ENCODE data around the gene GATA6. TPM values are rescaled to one million over a fixed set of nuclear protein-coding genes. Genes with fewer than 3 reads are reported as not detected.
A peak's percentile ranks its signal among the peaks of the same experiment; 100 is the strongest.

Gene GATA6
- total RNA-seq (2014; rRNA removed; shearing (Covaris generic)), result 0.31 and 2.6 TPM in 2 replicates

DNA sequence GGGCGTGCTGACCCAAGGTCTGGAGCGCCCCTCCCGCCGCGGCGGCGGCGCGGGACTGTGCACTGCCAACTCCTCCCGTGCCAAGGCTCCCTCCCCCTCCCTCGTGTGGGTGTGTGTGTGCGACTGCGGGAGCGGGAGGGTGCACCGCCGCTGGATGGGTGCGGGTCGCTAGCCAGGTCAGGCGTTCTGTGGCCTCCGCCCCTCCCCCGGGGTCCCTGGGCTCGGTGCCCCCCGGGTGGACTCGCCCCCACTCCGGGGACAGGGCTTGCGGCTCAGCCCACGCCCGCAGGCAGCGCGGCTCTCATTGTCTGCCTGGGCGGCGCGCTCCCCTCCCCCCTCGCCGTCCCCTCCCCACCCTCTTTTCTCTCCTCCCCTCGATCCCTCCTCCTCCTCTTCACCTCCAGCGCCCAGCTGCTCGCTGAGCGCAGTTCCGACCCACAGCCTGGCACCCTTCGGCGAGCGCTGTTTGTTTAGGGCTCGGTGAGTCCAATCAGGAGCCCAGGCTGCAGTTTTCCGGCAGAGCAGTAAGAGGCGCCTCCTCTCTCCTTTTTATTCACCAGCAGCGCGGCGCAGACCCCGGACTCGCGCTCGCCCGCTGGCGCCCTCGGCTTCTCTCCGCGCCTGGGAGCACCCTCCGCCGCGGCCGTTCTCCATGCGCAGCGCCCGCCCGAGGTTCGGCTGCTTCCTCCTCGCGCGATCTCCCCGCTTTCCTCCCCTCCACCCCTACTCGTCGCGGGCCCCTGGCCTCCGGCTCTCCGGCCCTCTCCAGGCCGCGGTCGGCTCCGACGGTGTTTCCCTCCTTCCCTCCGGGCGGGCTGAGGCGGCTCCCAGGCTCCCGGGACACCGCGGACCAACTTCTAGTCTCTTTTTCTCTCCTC lies at the start of gene GATA6:
Gene GATA6 (plus strand): TSS at position 579 of the 878 bp plus-strand sequence. CDS start 1,556 bp downstream, outside the sequence.
- in situ Hi-C loops (cut with HindIII; ENCODE audit: low sequenced_read_pairs), result no loop called here
- peak; percentile 7 for DNase-seq (ENCODE audit: low spot score)

DNA sequence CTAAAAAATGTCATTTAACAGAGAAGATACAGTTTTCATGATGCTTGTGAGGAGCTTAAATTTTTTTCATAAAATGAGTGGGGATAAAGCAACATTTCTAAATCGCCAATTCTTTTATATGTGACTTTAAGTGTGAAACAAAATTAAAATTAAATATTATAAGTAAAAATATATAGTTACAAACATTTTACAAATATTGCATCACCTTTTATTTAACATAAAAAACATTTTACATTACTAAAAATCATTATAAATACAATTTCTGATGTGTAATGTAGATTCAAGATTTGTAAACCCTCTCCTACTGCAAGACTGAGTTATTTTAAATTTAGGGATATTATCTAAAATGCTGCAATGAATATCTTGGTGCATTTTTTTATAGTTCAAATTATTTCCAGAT lies 44.4 kb upstream of the GATA6 start:
- no peak for DNase-seq (ENCODE audit: low spot score)
- in situ Hi-C loops (cut with HindIII; ENCODE audit: low sequenced_read_pairs), result no loop called here

DNA sequence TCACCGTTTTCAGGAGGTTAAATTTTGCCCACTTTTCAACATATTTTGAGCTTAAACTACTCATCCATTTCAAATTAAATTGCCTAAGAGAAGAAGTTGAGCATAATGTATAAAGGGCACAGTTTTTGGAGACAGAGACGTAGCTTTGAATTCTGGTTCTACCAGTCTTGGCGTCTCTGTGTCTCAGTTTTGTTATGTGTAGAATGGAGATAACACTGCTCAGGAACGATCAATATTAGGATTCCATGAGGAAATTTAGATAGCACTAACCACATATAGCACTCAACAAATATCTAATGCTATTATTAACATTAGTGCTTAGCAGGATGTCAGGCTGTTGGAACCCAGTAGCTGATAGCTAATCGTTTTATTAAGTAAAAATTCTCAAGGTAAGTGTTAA lies 40.4 kb upstream of the GATA6 start:
- in situ Hi-C loops (cut with HindIII; ENCODE audit: low sequenced_read_pairs), result no loop called here
- no peak for DNase-seq (ENCODE audit: low spot score)

DNA sequence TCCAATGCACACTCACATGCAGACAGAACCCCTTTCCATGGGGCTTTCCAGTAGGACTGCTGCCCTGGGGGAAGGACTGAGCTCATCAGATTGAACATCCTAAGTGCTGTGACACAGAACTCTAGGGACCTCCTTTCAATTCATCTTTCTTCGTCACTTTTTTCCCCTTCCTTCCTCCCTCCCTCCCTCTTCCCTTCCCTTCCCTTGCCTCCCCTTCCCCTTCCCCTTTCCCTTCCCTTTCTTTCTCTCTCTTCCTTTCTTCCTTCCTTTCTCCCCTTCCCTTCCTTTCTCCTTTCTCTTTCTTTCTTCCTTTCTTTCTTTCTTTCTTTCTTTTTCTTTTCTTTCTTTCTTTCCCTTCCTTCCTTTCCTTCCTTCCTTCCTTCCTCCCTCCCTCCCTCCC lies 39.6 kb upstream of the GATA6 start:
- no peak for DNase-seq (ENCODE audit: low spot score)
- in situ Hi-C loops (cut with HindIII; ENCODE audit: low sequenced_read_pairs), result no loop called here

DNA sequence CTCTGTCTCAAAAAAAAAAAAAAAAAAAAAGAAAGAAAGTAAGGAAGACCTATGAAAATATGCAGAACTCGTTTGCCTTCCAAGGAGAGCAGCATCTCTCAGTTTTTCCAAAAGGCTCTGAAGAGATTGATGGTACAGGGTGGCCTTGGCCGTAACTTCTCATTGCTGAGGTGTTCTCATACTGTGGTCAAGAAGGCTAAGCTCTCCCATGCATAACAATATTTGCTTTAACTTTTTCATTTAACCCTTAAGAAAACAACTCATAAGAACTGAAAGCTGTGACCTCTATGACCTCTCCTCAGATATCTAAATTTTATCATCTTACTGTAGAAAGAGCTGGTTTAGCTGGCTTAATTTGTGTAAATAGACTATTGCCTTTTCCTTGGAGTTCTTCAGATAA lies 37.1 kb upstream of the GATA6 start:
- no peak for DNase-seq (ENCODE audit: low spot score)
- in situ Hi-C loops (cut with HindIII; ENCODE audit: low sequenced_read_pairs), result no loop called here

DNA sequence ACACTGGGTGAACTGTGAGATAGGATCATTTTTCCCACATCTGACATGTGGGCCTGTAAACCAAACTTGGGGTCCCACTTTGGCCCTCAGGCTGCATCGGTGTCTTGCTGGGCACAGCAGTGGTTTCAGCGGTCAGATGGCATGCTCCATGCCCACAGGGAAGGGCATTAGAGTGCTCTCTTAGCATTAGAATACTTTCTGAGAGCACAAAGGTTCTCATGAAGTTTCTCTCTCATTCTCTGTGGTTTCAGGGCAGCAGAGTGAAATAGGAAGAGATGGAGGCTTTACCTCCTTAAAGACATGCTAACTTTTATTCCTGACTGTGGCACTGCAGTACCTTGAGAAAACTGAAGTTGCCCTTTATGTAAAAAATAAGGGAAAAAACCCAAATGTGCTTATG lies 36.6 kb upstream of the GATA6 start:
- no peak for DNase-seq (ENCODE audit: low spot score)
- in situ Hi-C loops (cut with HindIII; ENCODE audit: low sequenced_read_pairs), result no loop called here

DNA sequence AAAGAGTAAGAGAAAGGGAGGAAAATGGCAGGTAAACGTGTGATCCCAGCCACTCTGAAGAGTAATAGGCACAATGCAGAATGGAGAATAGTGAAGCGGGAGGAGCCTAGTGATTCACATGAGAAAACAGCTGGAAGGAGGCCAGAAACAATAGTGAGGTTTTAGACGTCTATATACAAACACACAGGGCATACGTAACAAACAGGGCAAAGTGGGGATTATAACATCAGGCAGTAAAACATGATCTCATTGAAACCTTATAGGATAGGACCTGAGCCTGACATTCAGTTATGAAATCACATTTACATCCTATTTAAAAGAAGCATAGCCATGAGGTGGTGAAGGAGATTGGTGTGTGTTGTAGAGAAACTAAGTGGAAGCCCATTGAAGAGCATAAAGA lies 33.0 kb upstream of the GATA6 start:
- in situ Hi-C loops (cut with HindIII; ENCODE audit: low sequenced_read_pairs), result no loop called here
- DNase-seq (ENCODE audit: low spot score), result no peak

DNA sequence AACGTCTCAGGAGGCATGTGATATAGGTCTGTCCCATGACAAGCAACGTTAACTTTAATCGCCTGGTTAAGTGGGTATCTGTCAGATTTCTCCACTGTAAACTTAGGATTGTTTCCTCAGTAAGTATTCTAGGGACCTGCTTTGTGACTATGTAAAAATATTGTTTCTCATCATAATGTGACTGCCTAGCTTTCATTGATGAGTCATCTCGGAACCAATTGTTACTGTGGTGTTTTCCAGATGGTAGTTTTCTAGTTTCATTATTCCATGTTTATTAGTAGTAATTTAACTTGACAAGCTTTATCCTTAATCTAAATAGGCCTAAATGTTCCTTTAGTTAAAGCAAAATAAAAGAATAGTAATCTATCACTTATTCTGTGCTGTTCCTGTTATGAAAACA lies 28.2 kb upstream of the GATA6 start:
- DNase-seq (ENCODE audit: low spot score), result no peak
- in situ Hi-C loops (cut with HindIII; ENCODE audit: low sequenced_read_pairs), result no loop called here

DNA sequence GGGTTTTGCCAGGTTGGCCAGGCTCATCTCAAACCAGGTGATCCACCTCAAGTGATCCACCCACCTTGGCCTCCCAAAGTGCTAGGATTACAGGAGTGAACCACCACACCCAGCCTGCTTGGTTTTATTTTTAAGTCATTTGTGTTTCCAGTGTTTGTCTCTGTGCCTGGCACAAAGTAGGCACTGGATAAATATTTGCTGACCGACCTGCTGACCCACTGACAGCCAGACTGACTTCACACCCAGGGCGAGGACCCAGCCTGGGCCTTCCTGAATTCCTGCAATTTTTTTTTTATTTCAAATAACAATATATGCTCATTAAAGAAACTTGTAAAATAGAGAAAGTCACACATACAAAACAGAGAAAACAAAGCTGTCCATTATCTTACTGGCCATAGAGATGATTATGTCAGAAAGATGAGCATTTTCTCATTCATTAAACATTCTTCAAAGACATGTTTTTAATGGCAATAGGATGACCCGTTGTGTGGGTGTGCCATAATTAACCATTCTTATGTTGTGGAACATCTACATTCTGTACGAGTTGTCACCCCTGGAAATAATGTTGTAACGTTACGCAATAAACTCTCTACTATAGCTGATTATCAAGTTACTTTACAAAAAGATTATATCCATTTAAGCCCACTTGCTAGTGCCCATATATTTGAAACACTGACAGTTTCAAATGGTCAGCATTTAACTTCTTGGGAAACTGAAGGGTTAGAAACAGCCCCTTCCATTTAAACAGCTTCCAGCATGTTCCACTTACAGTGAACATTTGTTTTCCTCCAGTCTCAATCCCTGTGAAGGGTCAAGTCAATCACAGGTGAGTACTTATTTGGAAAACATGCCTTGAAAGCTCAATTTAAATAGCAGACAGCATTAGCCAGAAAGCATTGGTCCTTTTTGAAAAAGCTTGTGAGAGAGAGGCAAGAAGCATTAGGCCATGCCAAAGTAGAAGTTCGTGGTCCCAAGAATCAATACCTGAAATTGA lies 25.7 kb upstream of the GATA6 start:
- in situ Hi-C loops (cut with HindIII; ENCODE audit: low sequenced_read_pairs), result no loop called here
- no peak for DNase-seq (ENCODE audit: low spot score)

DNA sequence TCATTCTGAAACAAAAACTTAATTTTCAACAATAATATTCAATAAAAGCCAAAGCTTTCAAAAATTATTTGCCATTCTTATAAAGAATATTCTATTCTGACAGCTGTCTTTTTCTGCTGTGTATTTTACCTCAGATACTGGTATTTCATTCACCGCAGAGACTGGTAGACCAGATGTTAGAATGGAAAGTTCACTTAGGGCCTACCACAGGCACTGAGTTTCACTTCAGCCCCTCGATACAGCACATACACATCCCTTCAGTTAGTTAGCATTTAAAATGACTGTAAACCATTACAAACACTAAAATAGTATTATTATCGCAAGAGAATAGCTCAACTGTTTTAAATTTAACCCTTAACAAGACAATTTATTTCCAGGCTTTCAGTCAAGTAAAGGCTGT lies 24.2 kb upstream of the GATA6 start:
- in situ Hi-C loops (cut with HindIII; ENCODE audit: low sequenced_read_pairs), result no loop called here
- DNase-seq (ENCODE audit: low spot score), result no peak

DNA sequence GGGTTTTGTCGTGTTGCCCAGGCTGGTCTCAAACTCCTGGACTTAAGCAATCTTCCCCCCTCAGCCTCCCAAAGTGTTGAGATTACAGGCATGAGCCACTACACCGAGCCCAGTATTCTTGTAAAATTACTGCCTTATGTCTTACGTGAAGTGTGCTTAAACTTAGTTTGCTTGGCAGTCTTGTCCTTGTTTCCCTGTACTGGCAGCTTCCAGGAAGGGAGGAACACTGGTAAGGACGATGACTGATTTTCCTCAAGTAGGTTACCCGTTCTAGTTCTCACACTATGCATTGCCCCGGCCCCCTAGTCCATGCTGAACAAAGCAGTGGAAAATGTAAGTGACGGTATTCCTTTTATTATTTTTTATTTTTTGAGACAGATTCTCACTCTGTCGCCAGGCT lies 19.7 kb upstream of the GATA6 start:
- in situ Hi-C loops (cut with HindIII; ENCODE audit: low sequenced_read_pairs), result no loop called here

DNA sequence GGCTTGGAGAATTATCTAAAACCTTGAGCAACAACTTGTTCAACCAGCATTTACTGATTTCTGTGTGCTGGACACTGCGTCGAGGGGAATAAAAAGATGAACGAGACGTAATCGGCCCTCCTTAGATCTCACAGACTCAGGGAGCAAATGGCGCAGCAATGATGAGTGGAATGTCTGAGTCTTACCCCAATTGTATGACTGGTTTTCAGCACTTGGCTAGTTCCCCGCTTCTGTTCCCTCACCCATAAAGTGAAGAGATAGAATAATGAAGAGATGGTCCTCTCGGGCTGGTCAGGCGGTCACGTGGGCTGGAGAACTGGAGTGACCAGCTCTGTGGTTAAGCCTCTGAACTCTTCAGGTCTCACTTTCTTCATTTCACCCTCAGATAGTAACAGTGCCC lies 17.3 kb upstream of the GATA6 start:
- DNase-seq (ENCODE audit: low spot score), result no peak

More for the DNA sequence above, 19.7 kb upstream of the GATA6 start:
- DNase-seq (ENCODE audit: low spot score), result no peak

DNA sequence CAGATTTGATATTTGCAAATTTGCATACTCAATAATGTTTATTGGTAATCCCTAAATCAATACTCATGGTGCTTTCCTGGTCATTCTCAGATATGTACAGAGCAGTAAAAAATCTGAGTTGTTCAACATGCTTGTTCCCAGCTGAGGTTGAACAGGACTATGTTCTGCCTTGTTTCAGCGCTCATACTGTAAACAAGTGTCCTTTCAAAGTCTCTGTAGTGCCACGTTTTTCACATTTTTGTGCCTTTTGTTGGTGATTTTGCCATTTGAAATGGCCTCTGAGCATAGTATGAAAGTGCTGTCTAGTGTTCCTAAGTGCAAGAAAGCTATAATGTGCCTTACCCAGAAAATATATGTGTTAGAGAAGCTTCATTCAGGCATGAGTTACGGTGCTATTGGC lies 16.0 kb upstream of the GATA6 start:
- no peak for DNase-seq (ENCODE audit: low spot score)
- in situ Hi-C loops (cut with HindIII; ENCODE audit: low sequenced_read_pairs), result no loop called here

More for the DNA sequence above, 17.3 kb upstream of the GATA6 start:
- in situ Hi-C loops (cut with HindIII; ENCODE audit: low sequenced_read_pairs), result no loop called here

DNA sequence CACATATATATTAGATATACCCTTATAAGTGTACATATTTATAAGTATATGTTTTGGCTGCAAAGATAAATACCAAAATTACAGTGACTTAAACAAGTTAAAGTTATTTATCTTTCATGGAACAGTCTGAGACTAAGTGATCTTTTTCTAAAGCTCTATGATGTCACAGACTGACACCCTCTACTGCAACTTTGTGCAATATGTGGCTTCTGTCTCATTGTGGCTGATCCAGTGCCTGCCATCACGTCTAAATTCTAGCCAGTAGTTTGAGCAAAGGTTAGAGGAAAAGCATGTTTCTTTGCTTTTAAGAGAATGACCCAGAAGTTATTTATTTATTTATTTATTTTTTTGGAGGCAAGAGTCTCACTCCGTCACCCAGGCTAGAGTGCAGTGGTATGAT lies 13.8 kb upstream of the GATA6 start:
- no peak for DNase-seq (ENCODE audit: low spot score)
- in situ Hi-C loops (cut with HindIII; ENCODE audit: low sequenced_read_pairs), result no loop called here

DNA sequence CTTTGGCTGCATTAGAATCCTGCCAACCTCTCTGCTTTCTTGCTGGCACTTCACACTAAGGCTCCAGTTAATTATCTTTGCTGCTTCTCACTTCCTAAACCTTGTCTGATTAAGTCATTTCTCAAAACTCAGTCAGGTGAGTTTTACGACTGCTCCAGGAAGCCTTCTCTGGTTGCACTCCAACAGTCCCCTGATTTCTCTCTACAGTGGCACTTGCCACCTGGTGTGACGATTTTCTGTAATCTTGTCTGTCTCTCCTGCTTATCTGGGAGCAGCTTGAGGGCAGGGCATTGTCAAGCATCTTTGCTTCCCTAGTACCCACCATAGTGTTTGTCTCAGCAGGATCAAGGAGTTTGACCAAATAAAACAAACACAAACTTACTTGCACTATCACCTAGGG lies 10.4 kb upstream of the GATA6 start:
- in situ Hi-C loops (cut with HindIII; ENCODE audit: low sequenced_read_pairs), result no loop called here

DNA sequence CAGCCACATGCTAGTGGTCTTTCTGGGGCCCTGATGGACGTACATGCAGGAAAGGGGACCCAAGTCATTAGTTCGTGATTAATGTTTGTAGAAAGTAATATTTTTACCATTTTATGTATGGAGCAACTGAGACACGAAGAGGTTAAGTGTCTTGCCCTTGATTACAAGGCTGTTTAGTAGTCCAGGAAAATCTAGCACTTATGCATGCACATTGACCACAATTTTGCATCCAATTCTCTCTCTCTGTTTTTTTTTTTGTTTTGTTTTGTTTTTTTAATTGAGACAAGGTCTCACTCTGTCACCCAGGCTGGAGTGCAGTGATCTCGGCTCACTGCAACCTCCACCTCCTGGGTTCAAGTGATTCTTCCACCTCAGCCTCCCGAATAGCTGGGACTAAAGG lies 8.3 kb upstream of the GATA6 start:
- DNase-seq (ENCODE audit: low spot score), result no peak
- in situ Hi-C loops (cut with HindIII; ENCODE audit: low sequenced_read_pairs), result no loop called here

More for the DNA sequence above, 10.4 kb upstream of the GATA6 start:
- no peak for DNase-seq (ENCODE audit: low spot score)

DNA sequence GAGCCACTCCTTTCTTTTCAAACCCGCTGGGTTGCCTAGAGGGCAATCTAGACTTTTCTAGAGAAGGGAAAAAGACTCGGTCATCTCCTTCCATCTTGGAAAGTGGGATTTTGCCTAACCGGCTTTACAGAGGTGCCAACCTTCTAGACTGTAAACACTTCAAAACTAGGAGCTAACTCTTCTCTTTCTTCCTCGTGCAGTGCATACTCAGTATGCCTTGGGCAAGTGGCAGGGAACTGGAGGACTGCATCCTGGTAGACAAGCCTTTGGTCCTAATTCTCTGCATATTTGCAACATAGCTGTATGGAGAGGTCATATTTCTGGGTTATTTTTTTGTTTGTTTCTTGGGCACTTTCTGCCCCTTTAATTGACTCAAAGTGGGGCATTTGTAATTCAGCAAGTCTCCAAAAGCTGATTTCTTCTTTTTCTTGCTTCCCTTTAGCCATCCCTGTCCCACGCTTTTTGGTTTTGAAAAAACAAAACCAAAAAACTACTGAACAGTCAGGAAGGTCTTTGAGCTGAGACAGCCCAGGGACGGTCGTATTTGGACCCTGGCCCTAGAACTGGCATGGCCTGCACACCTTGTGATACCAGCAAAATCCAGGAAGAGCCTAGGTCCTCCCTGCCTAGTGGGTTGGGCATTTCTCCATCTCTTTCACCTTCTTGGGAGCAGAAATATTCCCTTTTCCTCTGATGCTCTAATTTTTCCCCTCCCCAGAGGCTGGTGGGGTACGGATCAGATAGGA lies 5.8 kb upstream of the GATA6 start:
- DNase-seq (ENCODE audit: low spot score), result no peak
- in situ Hi-C loops (cut with HindIII; ENCODE audit: low sequenced_read_pairs), result no loop called here

DNA sequence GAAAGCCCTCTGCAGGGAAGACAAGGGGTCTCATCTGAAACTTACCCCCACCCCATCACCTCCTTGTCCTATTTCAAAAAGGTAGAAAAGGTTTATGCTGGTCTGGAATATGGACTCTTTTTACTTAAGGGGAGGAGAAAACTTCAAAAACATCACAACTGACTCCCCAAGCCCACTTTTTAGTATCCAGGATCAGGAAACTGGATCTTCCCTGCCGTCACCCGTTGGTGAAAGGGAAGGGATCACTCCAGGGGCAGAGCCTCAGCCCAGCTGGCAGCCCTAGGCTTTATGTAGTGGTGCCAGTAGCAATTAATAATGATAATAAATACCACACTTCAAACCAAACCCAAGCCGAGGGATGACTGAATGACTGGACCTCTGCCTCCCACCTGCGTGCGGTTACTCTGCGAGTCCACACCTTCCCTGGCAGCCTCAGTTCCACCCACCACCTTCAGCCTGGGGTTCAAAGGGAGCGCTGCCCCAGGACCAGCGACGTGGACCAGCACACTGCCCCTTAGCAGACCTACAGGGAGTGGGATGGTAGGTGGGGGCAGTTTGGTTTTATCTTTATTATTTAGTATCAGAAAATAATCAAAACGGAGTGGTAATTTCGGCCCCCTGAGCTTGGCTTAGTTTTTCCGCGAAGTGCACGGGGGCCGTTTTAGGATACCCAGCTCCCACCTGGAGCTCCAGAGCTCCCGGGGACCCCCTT lies 4.9 kb upstream of the GATA6 start:
- in situ Hi-C loops (cut with HindIII; ENCODE audit: low sequenced_read_pairs), result no loop called here
- DNase-seq (ENCODE audit: low spot score), result no peak

Measured in G401 (cell line).